H9 (cell line): Measurements from ENCODE around the gene RNPS1. TPM values are rescaled to one million over a fixed set of nuclear protein-coding genes. Genes with fewer than 3 reads are reported as not detected.

Experiments used
- DNase-seq: peaks from one replicate; pipeline ENCODE4 v3.0.0-alpha.2; 2017
- H2AFZ ChIP-seq: one replicate; pipeline ENCODE4 v1.6.1; 2013; ENCODE audit warnings: mild to moderate bottlenecking, low read length, control low read depth, moderate library complexity
- H2AK5ac ChIP-seq: 2 replicates; pipeline ENCODE4 v1.6.1; 2013; ENCODE audit warnings: low read length, control low read depth, mixed read lengths; ENCODE audit not compliant: insufficient read length
- H2BK120ac ChIP-seq: one replicate; pipeline ENCODE4 v1.6.1; 2013; ENCODE audit warnings: low read depth, mild to moderate bottlenecking, low read length, control low read depth, inconsistent platforms; ENCODE audit not compliant: poor library complexity, severe bottlenecking
- H2BK12ac ChIP-seq: 2 replicates; pipeline ENCODE4 v1.6.1; 2013; ENCODE audit warnings: low read length, control low read depth, mixed read lengths, low read depth; ENCODE audit not compliant: insufficient read length
- H2BK15ac ChIP-seq: 2 replicates; pipeline ENCODE4 v1.6.1; 2013; ENCODE audit warnings: low read depth, low read length, control low read depth
- H2BK20ac ChIP-seq: one replicate; pipeline ENCODE4 v1.6.1; 2013; ENCODE audit warnings: low read depth, mild to moderate bottlenecking, low read length, control low read depth, inconsistent platforms; ENCODE audit not compliant: poor library complexity, severe bottlenecking
- H2BK5ac ChIP-seq: 2 replicates; pipeline ENCODE4 v1.6.1; 2013; ENCODE audit warnings: low read length, control low read depth, mixed read lengths; ENCODE audit not compliant: insufficient read length
- H3K14ac ChIP-seq: 2 replicates; pipeline ENCODE4 v1.6.1; 2013; ENCODE audit warnings: low read length, control low read depth; ENCODE audit not compliant: insufficient read depth
- H3K18ac ChIP-seq: 2 replicates; pipeline ENCODE4 v1.6.1; 2013; ENCODE audit warnings: low read depth, mild to moderate bottlenecking, mixed read lengths, low read length, control low read depth; ENCODE audit not compliant: insufficient read length
- H3K23ac ChIP-seq: 2 replicates; pipeline ENCODE4 v1.6.1; 2013; ENCODE audit warnings: low read length, control low read depth, mixed read lengths, low read depth; ENCODE audit not compliant: insufficient read length
- H3K23me2 ChIP-seq: 2 replicates; pipeline ENCODE4 v1.6.1; 2013; ENCODE audit warnings: low read depth, mild to moderate bottlenecking, mixed read lengths, low read length, control low read depth; ENCODE audit not compliant: insufficient read length, poor library complexity, severe bottlenecking
- H3K27ac ChIP-seq: 2 replicates; pipeline ENCODE4 v1.5.1; 2013; ENCODE audit warnings: low read length, control low read depth, mixed read lengths, low read depth; ENCODE audit not compliant: insufficient read length
- H3K27me3 ChIP-seq: 2 replicates; pipeline ENCODE4 v1.6.1; 2013; ENCODE audit warnings: low read length, control low read depth, inconsistent platforms; ENCODE audit not compliant: insufficient read depth
- H3K4ac ChIP-seq: 2 replicates; pipeline ENCODE4 v1.6.1; 2013; ENCODE audit warnings: low read depth, mild to moderate bottlenecking, control low read depth, inconsistent platforms, low read length, moderate library complexity
- H3K4me1 ChIP-seq: 2 replicates; pipeline ENCODE4 v1.6.1; 2013; ENCODE audit warnings: low read length, control low read depth, inconsistent platforms; ENCODE audit not compliant: insufficient read depth
- H3K4me2 ChIP-seq: 2 replicates; pipeline ENCODE4 v1.6.1; 2013; ENCODE audit warnings: low read length, control low read depth, mixed read lengths; ENCODE audit not compliant: insufficient read length, insufficient read depth
- H3K56ac ChIP-seq: 2 replicates; pipeline ENCODE4 v1.6.1; 2013; ENCODE audit warnings: low read depth, mild to moderate bottlenecking, mixed read lengths, low read length, control low read depth; ENCODE audit not compliant: insufficient read length
- H3K79me1 ChIP-seq: 2 replicates; pipeline ENCODE4 v1.6.1; 2013; ENCODE audit warnings: low read depth, mild to moderate bottlenecking, moderate library complexity, low read length, control low read depth, inconsistent platforms; ENCODE audit not compliant: insufficient read depth, poor library complexity, severe bottlenecking
- H3K79me2 ChIP-seq: 2 replicates; pipeline ENCODE4 v1.6.1; 2013; ENCODE audit warnings: low read length, control low read depth, inconsistent platforms; ENCODE audit not compliant: insufficient read depth
- H3K9ac ChIP-seq: 2 replicates; pipeline ENCODE4 v1.6.1; 2013; ENCODE audit warnings: low read length, control low read depth, mixed read lengths; ENCODE audit not compliant: insufficient read length; ENCODE audit errors: extremely low read depth
- H3K9me3 ChIP-seq: one replicate; pipeline ENCODE4 v1.6.1; 2013; ENCODE audit warnings: low read depth, low read length, inconsistent platforms; ENCODE audit not compliant: control insufficient read depth
- H3T11ph ChIP-seq: one replicate; pipeline ENCODE4 v1.6.1; 2013; ENCODE audit warnings: mild to moderate bottlenecking, low read length, control low read depth, inconsistent platforms
- H4K20me1 ChIP-seq: one replicate; pipeline ENCODE4 v1.6.1; 2013; ENCODE audit not compliant: control insufficient read depth, insufficient read length, insufficient read depth
- H4K5ac ChIP-seq: 2 replicates; pipeline ENCODE4 v1.6.1; 2013; ENCODE audit warnings: low read depth, mild to moderate bottlenecking, mixed read lengths, low read length, control low read depth; ENCODE audit not compliant: insufficient read length
- H4K8ac ChIP-seq: replicated peaks from 2 replicates; pipeline ENCODE4 v1.6.1; 2013; ENCODE audit warnings: low read length, control low read depth, mixed read lengths, low read depth; ENCODE audit not compliant: insufficient read length
- H4K91ac ChIP-seq: 2 replicates; pipeline ENCODE4 v1.6.1; 2013; ENCODE audit warnings: low read depth, mild to moderate bottlenecking, moderate library complexity, mixed read lengths, low read length, control low read depth; ENCODE audit not compliant: insufficient read length
- H3K27ac Mint-ChIP-seq, 3 experiments: 2 replicates in 2 of 3; 3 replicates in 1 of 3; pipeline ENCODE4 v1.8.0; 2020 to 2021; ENCODE audit warnings: mixed read lengths in 3 of 3, mild to moderate bottlenecking in 1 of 3, moderate library complexity in 1 of 3
- H3K27me3 Mint-ChIP-seq: 2 replicates; pipeline ENCODE4 v1.8.0; 2021; ENCODE audit warnings: low read depth, mild to moderate bottlenecking, moderate library complexity, mixed read lengths
- H3K36me3 Mint-ChIP-seq, 3 experiments: 2 replicates in 2 of 3; 3 replicates in 1 of 3; pipeline ENCODE4 v1.8.0; 2020 to 2021; ENCODE audit warnings: low read depth in 3 of 3, mixed read lengths in 3 of 3; ENCODE audit not compliant: insufficient read depth in 1 of 3
- H3K4me1 Mint-ChIP-seq, 2 experiments: 2 replicates each; pipeline ENCODE4 v1.8.0; 2020; ENCODE audit warnings: mixed read lengths in 2 of 2
- H3K4me3 Mint-ChIP-seq, 2 experiments: 2 replicates in 1 of 2; 3 replicates in 1 of 2; pipeline ENCODE4 v1.8.0; 2020 to 2021; ENCODE audit warnings: mild to moderate bottlenecking in 2 of 2, mixed read lengths in 2 of 2, moderate library complexity in 1 of 2
- H3K9me3 Mint-ChIP-seq, 2 experiments: 2 replicates in 1 of 2; 3 replicates in 1 of 2; pipeline ENCODE4 v1.8.0; 2020; ENCODE audit warnings: mild to moderate bottlenecking in 2 of 2, mixed read lengths in 2 of 2, moderate library complexity in 1 of 2
- WGBS: extraction: QIAGEN DNeasy Blood & Tissue Kit; methylation state at CpG from one replicate; pipeline ENCODE4 v1.1.7; 2013; ENCODE audit warnings: missing lambda C conversion rate, low lambda C conversion rate, mixed read lengths; ENCODE audit not compliant: insufficient read length; ENCODE audit errors: extremely low coverage; 5-methylcytosine and 5-hydroxymethylcytosine counted together
- total RNA-seq: library from RNA; stranded (reverse); gene quantifications from 2 replicates; pipeline ENCODE4 v1.2.1, GENCODE V29; 2021
- TF ChIP-seq, protein P1 (sequence below): fragments of 200-600 bp; sonication (generic); conservative IDR thresholded peaks from 3 replicates; pipeline ENCODE4 v1.8.0; 2021; ENCODE audit warnings: antibody characterized with exemption, mild to moderate bottlenecking

The RNPS1 gene
- total RNA-seq, 1 experiment from 2014 or later: 384 TPM

DNA sequence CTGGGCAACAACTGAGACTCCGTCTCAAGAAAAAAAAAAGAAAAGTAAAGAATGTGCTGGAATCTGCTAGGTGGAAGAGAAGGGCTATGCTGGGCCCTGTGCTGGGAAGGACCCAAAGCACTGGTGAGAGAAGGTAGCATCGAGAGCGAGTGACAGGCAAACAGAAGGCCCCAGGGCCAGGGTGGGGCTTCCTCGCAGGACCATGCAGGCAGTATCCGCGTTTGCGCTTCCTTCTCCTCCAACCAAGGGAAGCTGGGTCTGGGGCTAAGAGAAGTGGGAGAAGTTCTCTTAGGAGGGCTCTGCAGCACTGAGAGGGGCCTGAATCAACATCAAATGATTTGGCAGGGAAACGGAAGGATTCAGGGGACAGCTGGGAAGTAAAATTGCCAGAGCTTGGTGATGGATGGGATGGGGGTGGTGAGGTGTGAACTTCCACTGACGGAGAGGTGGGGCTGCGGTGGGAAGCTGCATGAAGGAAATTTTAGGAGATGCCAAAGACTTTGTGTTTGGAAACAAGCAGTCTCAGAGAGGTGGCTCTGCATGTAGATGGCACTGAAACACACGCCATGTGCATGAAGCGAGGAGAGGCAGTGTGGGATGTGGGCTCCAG is 11.3 kb downstream of the RNPS1 start:
- Histone ChIP-seq H3T11ph (no peak overlapping the region), H4K5ac (no peak overlapping the region), H3K9ac (no peak overlapping the region), H3K14ac (no peak overlapping the region), H3K27me3 (no peaks in the 10 kb centered on the region), H3K4me2 (no peak overlapping the region), H3K4ac (no peak overlapping the region), H3K18ac (no peak overlapping the region), H4K20me1 (peaks cover 2% of the 10 kb centered on the region), H3K23me2 (no peaks in the 10 kb centered on the region), H3K23ac (no peak overlapping the region), H3K9me3 (no peaks in the 10 kb centered on the region), H3K79me2 (no peaks in the 10 kb centered on the region), H2BK12ac (no peak overlapping the region), H2BK120ac (no peak overlapping the region), H2BK15ac (no peak overlapping the region), H3K79me1 (no peaks in the 10 kb centered on the region), H3K56ac (no peak overlapping the region), H4K8ac (no peak overlapping the region), H2AFZ (no peak overlapping the region), H3K27ac (no peak overlapping the region), H2BK20ac (no peak overlapping the region), H2BK5ac (no peak overlapping the region), H2AK5ac (no peak overlapping the region), H3K4me1 (no peaks in the 10 kb centered on the region), H4K91ac (no peak overlapping the region)
- Mint-ChIP-seq H3K36me3 (peaks cover 60 to 92% (median 80%) of the 10 kb centered on the region in 3 experiments), H3K4me1 (peaks cover 13 to 17% of the 10 kb centered on the region in 2 experiments), H3K4me3 (peak overlapping the region in 1 of 2 experiments; percentile 6; a peak in 1 of 5 replicates), H3K27me3 (no peaks in the 10 kb centered on the region), H3K9me3 (no peaks in the 10 kb centered on the region), H3K27ac (peak overlapping the region in 2 of 3 experiments; percentile 33 to 70; a peak in 3 of 7 replicates)
- DNase-seq: no peak
- no CpG with 5 or more reads among the region's 12 CpGs for WGBS
- TF ChIP-seq, protein P1, sequence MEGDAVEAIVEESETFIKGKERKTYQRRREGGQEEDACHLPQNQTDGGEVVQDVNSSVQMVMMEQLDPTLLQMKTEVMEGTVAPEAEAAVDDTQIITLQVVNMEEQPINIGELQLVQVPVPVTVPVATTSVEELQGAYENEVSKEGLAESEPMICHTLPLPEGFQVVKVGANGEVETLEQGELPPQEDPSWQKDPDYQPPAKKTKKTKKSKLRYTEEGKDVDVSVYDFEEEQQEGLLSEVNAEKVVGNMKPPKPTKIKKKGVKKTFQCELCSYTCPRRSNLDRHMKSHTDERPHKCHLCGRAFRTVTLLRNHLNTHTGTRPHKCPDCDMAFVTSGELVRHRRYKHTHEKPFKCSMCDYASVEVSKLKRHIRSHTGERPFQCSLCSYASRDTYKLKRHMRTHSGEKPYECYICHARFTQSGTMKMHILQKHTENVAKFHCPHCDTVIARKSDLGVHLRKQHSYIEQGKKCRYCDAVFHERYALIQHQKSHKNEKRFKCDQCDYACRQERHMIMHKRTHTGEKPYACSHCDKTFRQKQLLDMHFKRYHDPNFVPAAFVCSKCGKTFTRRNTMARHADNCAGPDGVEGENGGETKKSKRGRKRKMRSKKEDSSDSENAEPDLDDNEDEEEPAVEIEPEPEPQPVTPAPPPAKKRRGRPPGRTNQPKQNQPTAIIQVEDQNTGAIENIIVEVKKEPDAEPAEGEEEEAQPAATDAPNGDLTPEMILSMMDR: no peak
